Measurements from ENCODE around the gene ZNF215.
"Not testable (repeated sequence)": the region's sequence is repeated elsewhere in the genome, so short reads cannot be mapped to it uniquely, and the experiment has no call there.

The ZNF215 gene

GRCh38 chr11:6969854-6970253 is 43.6 kb downstream of the ZNF215 start:
- intact Hi-C loops (cut with micrococcal nuclease); H3K4me1 Mint-ChIP-seq (ENCODE audit: low read depth); H3K27me3 Mint-ChIP-seq; H3K9me3 Mint-ChIP-seq; H3K27ac Mint-ChIP-seq; H3K4me3 Mint-ChIP-seq; H3K36me3 Mint-ChIP-seq (ENCODE audit: low read depth): not testable (repeated sequence)

GRCh38 chr11:6979365-6979764 is 53.1 kb downstream of the ZNF215 start:
- Mint-ChIP-seq H3K36me3 (ENCODE audit: low read depth) (no peaks in the 10 kb centered on the region), H3K27ac (no peak overlapping the region), H3K4me3 (no peak overlapping the region), H3K27me3 (no peaks in the 10 kb centered on the region), H3K9me3 (no peaks in the 10 kb centered on the region), H3K4me1 (ENCODE audit: low read depth) (no peaks in the 10 kb centered on the region)
- intact Hi-C loops (cut with micrococcal nuclease), result no loop called here

GRCh38 chr11:6986487-6986886 is 60.3 kb downstream of the ZNF215 start:
- peaks cover 1% of the 10 kb centered on the region for H3K27me3 Mint-ChIP-seq
- H3K36me3 Mint-ChIP-seq (ENCODE audit: low read depth), result no peaks in the 10 kb centered on the region
- H3K27ac Mint-ChIP-seq, result no peak overlapping the region
- no peaks in the 10 kb centered on the region for H3K9me3 Mint-ChIP-seq
- intact Hi-C loops (cut with micrococcal nuclease), result no loop called here
- peaks cover 4% of the 10 kb centered on the region for H3K4me1 Mint-ChIP-seq (ENCODE audit: low read depth)
- no peak overlapping the region for H3K4me3 Mint-ChIP-seq

GRCh38 chr11:6988506-6988905 is 62.3 kb downstream of the ZNF215 start:
- Mint-ChIP-seq H3K27ac (no peak overlapping the region), H3K9me3 (no peaks in the 10 kb centered on the region), H3K4me3 (no peak overlapping the region), H3K27me3 (peaks cover 1% of the 10 kb centered on the region), H3K36me3 (ENCODE audit: low read depth) (no peaks in the 10 kb centered on the region), H3K4me1 (ENCODE audit: low read depth) (peaks cover 8% of the 10 kb centered on the region)
- intact Hi-C loops (cut with micrococcal nuclease), result no loop called here

GRCh38 chr11:6991227-6991626 is 65.0 kb downstream of the ZNF215 start:
- intact Hi-C loops (cut with micrococcal nuclease), result no loop called here
- H3K4me1 Mint-ChIP-seq (ENCODE audit: low read depth), result peaks cover 8% of the 10 kb centered on the region
- no peak overlapping the region for H3K4me3 Mint-ChIP-seq
- H3K27ac Mint-ChIP-seq, result no peak overlapping the region
- no peaks in the 10 kb centered on the region for H3K36me3 Mint-ChIP-seq (ENCODE audit: low read depth)
- H3K9me3 Mint-ChIP-seq, result no peaks in the 10 kb centered on the region
- no peaks in the 10 kb centered on the region for H3K27me3 Mint-ChIP-seq

- intact Hi-C loops (cut with micrococcal nuclease), result no loop called here
- Mint-ChIP-seq H3K4me3 (no peak overlapping the region), H3K27ac (no peak overlapping the region), H3K36me3 (ENCODE audit: low read depth) (no peaks in the 10 kb centered on the region), H3K4me1 (ENCODE audit: low read depth) (peaks cover 8% of the 10 kb centered on the region), H3K9me3 (no peaks in the 10 kb centered on the region), H3K27me3 (no peaks in the 10 kb centered on the region)
These were observed 65.8 kb downstream of the ZNF215 start for GRCh38 chr11:6992026-6992425.

- Mint-ChIP-seq H3K27ac (no peak overlapping the region), H3K27me3 (peaks cover under 1% of the 10 kb centered on the region), H3K36me3 (ENCODE audit: low read depth) (no peaks in the 10 kb centered on the region), H3K4me3 (no peak overlapping the region), H3K4me1 (ENCODE audit: low read depth) (peaks cover 8% of the 10 kb centered on the region), H3K9me3 (no peaks in the 10 kb centered on the region)
- intact Hi-C loops (cut with micrococcal nuclease), result no loop called here
These were observed 66.5 kb downstream of the ZNF215 start for GRCh38 chr11:6992457-6993417.

GRCh38 chr11:6995703-6996102 is 69.5 kb downstream of the ZNF215 start:
- Mint-ChIP-seq H3K4me1 (ENCODE audit: low read depth) (peaks cover 8% of the 10 kb centered on the region), H3K27me3 (peaks cover 3% of the 10 kb centered on the region), H3K27ac (no peak overlapping the region), H3K9me3 (no peaks in the 10 kb centered on the region), H3K36me3 (ENCODE audit: low read depth) (no peaks in the 10 kb centered on the region), H3K4me3 (no peak overlapping the region)
- intact Hi-C loops (cut with micrococcal nuclease), result no loop called here

GRCh38 chr11:7004482-7004881 is 78.3 kb downstream of the ZNF215 start:
- Mint-ChIP-seq H3K4me3 (no peak overlapping the region), H3K9me3 (no peaks in the 10 kb centered on the region), H3K4me1 (ENCODE audit: low read depth) (peaks cover 7% of the 10 kb centered on the region), H3K27ac (no peak overlapping the region), H3K27me3 (no peaks in the 10 kb centered on the region), H3K36me3 (ENCODE audit: low read depth) (no peaks in the 10 kb centered on the region)
- intact Hi-C loops (cut with micrococcal nuclease), result no loop called here

Measured in dendritic cell treated with granulocyte-macrophage colony-stimulating factor and Interleukin-4, amounts not matched to agents 40 ng/mL and 50 ng/mL, for 4 days (primary cell).